HCT116 (cell line): Measurements from ENCODE around the gene TMCC1. TPM values are rescaled to one million over a fixed set of nuclear protein-coding genes. Genes with fewer than 3 reads are reported as not detected.

Source experiments
- ATAC-seq: fragments of 200-7000 bp; cut with Tn5 transposase; 2 replicates; pipeline ENCODE4 v1.9.1; 2020; ENCODE audit warnings: mild to moderate bottlenecking, moderate library complexity
- BruUV-seq: library from RNA; stranded (reverse); fragments of 400-500 nt; replicated peaks from 2 replicates; lab custom pipeline; 2021; lab: Mats Ljungman, UMichigan
- CTCF ChIA-PET: fragments of 300-600 bp; sonication (Branson Sonifier 250); formaldehyde crosslinking; loops from one replicate; lab custom pipeline; 2021; ENCODE audit warnings: antibody characterized with exemption; lab: Charles Lee
- POLR2A ChIA-PET: fragments of 300-600, 350-600 bp; sonication (Branson Sonifier 250); formaldehyde crosslinking; loops from one replicate; lab custom pipeline; 2021; ENCODE audit warnings: antibody characterized with exemption; lab: Charles Lee
- RAD21 ChIA-PET, 2 experiments: fragments of 300-600 bp; sonication (Branson Sonifier 250); formaldehyde crosslinking; loops; one replicate each; lab custom pipeline; 2023; ENCODE audit warnings: low total read pairs in 2 of 2; ENCODE audit not compliant: uncharacterized antibody in 2 of 2, unreplicated experiment in 2 of 2, low non-redundant PET in 1 of 2; lab: Charles Lee
- DNase-seq: peaks from one replicate; pipeline ENCODE4 v3.0.0-alpha.2; 2010; ENCODE audit warnings: low read depth, low spot score
- H2AFZ ChIP-seq: fragments of 200-600 bp; shearing (Covaris generic), sonication (generic); 2 replicates; pipeline ENCODE4 v1.6.1; 2017; ENCODE audit warnings: low read depth, mixed run types, mixed read lengths, antibody characterized with exemption, low read length; ENCODE audit not compliant: poor library complexity, severe bottlenecking
- H3K27ac ChIP-seq: 2 replicates; pipeline ENCODE4 v1.5.1; 2012; ENCODE audit warnings: low read depth, low read length
- H3K27me3 ChIP-seq: fragments of 200-600 bp; sonication (generic); 2 replicates; pipeline ENCODE4 v1.6.1; 2016; ENCODE audit warnings: mixed run types, low read length, mixed read lengths; ENCODE audit not compliant: insufficient read depth
- H3K36me3 ChIP-seq, 2 experiments: fragments of 200-500 bp in 1 of 2; fragments of 200-600 bp in 1 of 2; sonication (Bioruptor generic) in 1 of 2; sonication (generic) in 1 of 2; 2 replicates each; pipeline versions ENCODE4 v1.5.1 to v1.6.1; 2014 to 2016; ENCODE audit warnings: low read length in 2 of 2, inconsistent platforms in 1 of 2, mixed read lengths in 1 of 2, mixed run types in 1 of 2; ENCODE audit not compliant: insufficient read depth in 2 of 2, control insufficient read depth in 1 of 2
- H3K4me1 ChIP-seq, 2 experiments: fragments of 200-600 bp in 1 of 2; sonication (generic) in 1 of 2; 2 replicates each; pipeline versions ENCODE4 v1.5.1 to v1.6.1; 2012 to 2017; ENCODE audit warnings: low read length in 2 of 2, inconsistent platforms in 1 of 2, mild to moderate bottlenecking in 1 of 2, mixed read lengths in 1 of 2, mixed run types in 1 of 2, moderate library complexity in 1 of 2; ENCODE audit not compliant: insufficient read depth in 2 of 2, control insufficient read depth in 1 of 2
- H3K4me2 ChIP-seq: fragments of 200-600 bp; sonication (generic); 2 replicates; pipeline ENCODE4 v1.6.1; 2017; ENCODE audit warnings: mixed run types, low read length, mixed read lengths
- H3K4me3 ChIP-seq, 2 experiments: fragments of 200-600 bp in 1 of 2; sonication (generic) in 1 of 2; replicated peaks in 1 of 2; 2 replicates each; pipeline ENCODE4 v1.5.1; 2011 to 2016; ENCODE audit warnings: low read length in 2 of 2, control low read depth in 1 of 2, low read depth in 1 of 2, mild to moderate bottlenecking in 1 of 2, mixed read lengths in 1 of 2, mixed run types in 1 of 2
- H3K79me2 ChIP-seq: fragments of 200-600 bp; sonication (generic); 2 replicates; pipeline ENCODE4 v1.6.1; 2017; ENCODE audit warnings: mild to moderate bottlenecking, mixed run types, low read length, moderate library complexity, mixed read lengths; ENCODE audit not compliant: insufficient read depth
- H3K9ac ChIP-seq: fragments of 200-600 bp; sonication (generic); 2 replicates; pipeline ENCODE4 v1.6.1; 2016; ENCODE audit warnings: low read length, mixed read lengths
- H3K9me2 ChIP-seq: fragments of 200-600 bp; sonication (generic), shearing (Covaris generic); 2 replicates; pipeline ENCODE4 v1.6.1; 2017; ENCODE audit warnings: mixed run types, mild to moderate bottlenecking, moderate library complexity; ENCODE audit not compliant: insufficient read depth
- H3K9me3 ChIP-seq, 2 experiments: fragments of 200-500 bp in 1 of 2; fragments of 200-600 bp in 1 of 2; sonication (Bioruptor generic) in 1 of 2; sonication (generic) in 1 of 2; 2 replicates each; pipeline ENCODE4 v1.6.1; 2014 to 2017; ENCODE audit warnings: low read length in 2 of 2, mixed read lengths in 2 of 2, inconsistent platforms in 1 of 2, low read depth in 1 of 2, mild to moderate bottlenecking in 1 of 2, mixed run types in 1 of 2, moderate library complexity in 1 of 2; ENCODE audit not compliant: control insufficient read depth in 1 of 2, insufficient read depth in 1 of 2
- H4K20me1 ChIP-seq: fragments of 200-600 bp; sonication (generic), shearing (Covaris generic); 2 replicates; pipeline ENCODE4 v1.6.1; 2017; ENCODE audit warnings: mixed run types, mild to moderate bottlenecking, moderate library complexity; ENCODE audit not compliant: insufficient read depth
- EGR1 ChIP-seq: IDR thresholded peaks from 2 replicates; pipeline ENCODE4 v1.6.1; 2012; ENCODE audit warnings: low read depth
- POLR2AphosphoS5 ChIP-seq: IDR thresholded peaks from 2 replicates; pipeline ENCODE4 v1.6.1; 2011; ENCODE audit warnings: mild to moderate bottlenecking, low read depth, low read length, moderate library complexity
- RAD21 ChIP-seq: IDR thresholded peaks from 2 replicates; pipeline ENCODE4 v1.6.1; 2012; ENCODE audit warnings: low read depth, mild to moderate bottlenecking
- SIN3A ChIP-seq: IDR thresholded peaks from 2 replicates; pipeline ENCODE4 v1.6.1; 2012; ENCODE audit warnings: low read depth
- ZNF274 ChIP-seq: fragments of 200-500 bp; sonication (Bioruptor generic); IDR thresholded peaks from 2 replicates; pipeline ENCODE4 v1.6.1; 2014; ENCODE audit warnings: mild to moderate bottlenecking, low read depth, low read length, inconsistent platforms
- intact Hi-C: fragments of 100-400 bp; cut with micrococcal nuclease; formaldehyde crosslinking; loops from 2 replicates; pipeline ENCODE4 v1.10.0; 2022
- total RNA-seq: library from RNA; stranded (reverse); gene quantifications from one replicate; pipeline ENCODE4 v1.2.1, GENCODE V29; 2021; ENCODE audit not compliant: unreplicated experiment
- TF ChIP-seq, protein P1 (sequence below), 3 experiments: fragments of 200-600 bp in 1 of 3; sonication (generic) in 1 of 3; IDR thresholded peaks in 2 of 3; conservative IDR thresholded peaks in 1 of 3; 2 replicates each; pipeline ENCODE4 v1.5.1; 2012 to 2017; ENCODE audit warnings: low read depth in 2 of 3, low read length in 2 of 3, antibody characterized with exemption in 1 of 3, borderline replicate concordance in 1 of 3, control low read depth in 1 of 3, mild to moderate bottlenecking in 1 of 3, mixed read lengths in 1 of 3, mixed run types in 1 of 3, moderate library complexity in 1 of 3; ENCODE audit not compliant: insufficient read depth in 1 of 3
- TF ChIP-seq, protein P2 (sequence below): IDR thresholded peaks from 2 replicates; pipeline ENCODE4 v1.6.1; 2012
- TF ChIP-seq, protein P3 (sequence below): IDR thresholded peaks from 2 replicates; pipeline ENCODE4 v1.6.1; 2012

TMCC1 gene
- total RNA-seq, 1 experiment from 2014 or later, result 32.5 TPM

DNA sequence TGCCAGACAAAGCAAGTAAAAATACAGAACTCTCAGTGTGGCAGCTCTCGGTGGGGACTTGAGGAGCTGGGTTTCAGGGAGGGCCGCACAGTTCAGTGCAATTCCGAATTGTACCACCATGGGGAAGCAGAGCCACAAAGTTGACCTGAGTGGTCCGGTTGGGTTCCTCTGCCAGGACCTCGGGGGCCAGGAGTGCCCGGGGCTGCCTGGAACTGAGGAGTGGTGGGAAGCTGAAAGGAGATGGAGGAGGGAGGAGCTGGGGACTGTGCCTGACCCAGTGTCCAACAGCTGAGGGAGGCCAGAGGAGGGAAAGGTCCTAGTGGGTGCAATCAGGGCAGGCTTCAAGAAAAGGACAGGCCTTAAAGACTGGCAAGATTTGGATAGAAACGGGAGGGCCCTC is 48.8 kb upstream of the TMCC1 start:
- H2AFZ ChIP-seq, result no peak overlapping the region
- peak; percentile 65 for DNase-seq
- H3K4me1 ChIP-seq, result peaks cover 0 to 3% of the 10 kb centered on the region in 2 experiments; a peak in 1 of 4 replicates
- intact Hi-C loops, result loop anchor here (1.0 kb wide), 2 partner anchors 60 to 164 kb away; no protein-coding TSS in a partner anchor
- no TSS peak for BruUV-seq
- ChIA-PET RAD21 (interaction anchor here (1.1 to 1.9 kb wide), 8 partner anchors 60 to 164 kb away, joined by 3 to 11 read pairs (median 6); no protein-coding TSS in a partner anchor), POLR2A (interaction anchor here (0.7 kb wide), 2 partner anchors 152 to 170 kb away, joined by 3 read pairs; no protein-coding TSS in a partner anchor)
- H4K20me1 ChIP-seq, result no peaks in the 10 kb centered on the region
- H3K27me3 ChIP-seq, result no peaks in the 10 kb centered on the region
- ATAC-seq, result peak; percentile 97
- no peak overlapping the region for H3K4me2 ChIP-seq
- H3K9me3 ChIP-seq, result no peaks in the 10 kb centered on the region
- H3K9me2 ChIP-seq, result no peaks in the 10 kb centered on the region
- H3K79me2 ChIP-seq, result no peaks in the 10 kb centered on the region
- H3K9ac ChIP-seq, result no peak overlapping the region
- no peak overlapping the region for H3K4me3 ChIP-seq
- TF ChIP-seq, protein P1, sequence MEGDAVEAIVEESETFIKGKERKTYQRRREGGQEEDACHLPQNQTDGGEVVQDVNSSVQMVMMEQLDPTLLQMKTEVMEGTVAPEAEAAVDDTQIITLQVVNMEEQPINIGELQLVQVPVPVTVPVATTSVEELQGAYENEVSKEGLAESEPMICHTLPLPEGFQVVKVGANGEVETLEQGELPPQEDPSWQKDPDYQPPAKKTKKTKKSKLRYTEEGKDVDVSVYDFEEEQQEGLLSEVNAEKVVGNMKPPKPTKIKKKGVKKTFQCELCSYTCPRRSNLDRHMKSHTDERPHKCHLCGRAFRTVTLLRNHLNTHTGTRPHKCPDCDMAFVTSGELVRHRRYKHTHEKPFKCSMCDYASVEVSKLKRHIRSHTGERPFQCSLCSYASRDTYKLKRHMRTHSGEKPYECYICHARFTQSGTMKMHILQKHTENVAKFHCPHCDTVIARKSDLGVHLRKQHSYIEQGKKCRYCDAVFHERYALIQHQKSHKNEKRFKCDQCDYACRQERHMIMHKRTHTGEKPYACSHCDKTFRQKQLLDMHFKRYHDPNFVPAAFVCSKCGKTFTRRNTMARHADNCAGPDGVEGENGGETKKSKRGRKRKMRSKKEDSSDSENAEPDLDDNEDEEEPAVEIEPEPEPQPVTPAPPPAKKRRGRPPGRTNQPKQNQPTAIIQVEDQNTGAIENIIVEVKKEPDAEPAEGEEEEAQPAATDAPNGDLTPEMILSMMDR (IDR thresholded peaks at IDR 0.05 in 2 of 3, conservative IDR thresholded peaks at IDR 0.05 in 1 of 3; ENCODE audit: borderline replicate concordance in 1 of 3, insufficient read depth in 1 of 3, low read depth in 2 of 3, low read length in 2 of 3), result peak; percentile 76 to 98 (median 87)
- no peak for TF ChIP-seq EGR1
- TF ChIP-seq RAD21, result peak; percentile 99
- TF ChIP-seq, all 23 proteins: peak for 2
- CTCF ChIA-PET, result interaction anchor here (0.6 to 5.4 kb wide), 22 partner anchors 11 to 452 kb away, joined by 3 to 49 read pairs (median 4); no protein-coding TSS in a partner anchor
- Histone ChIP-seq H3K36me3 (no peaks in the 10 kb centered on the region), H3K27ac (no peak overlapping the region)

DNA sequence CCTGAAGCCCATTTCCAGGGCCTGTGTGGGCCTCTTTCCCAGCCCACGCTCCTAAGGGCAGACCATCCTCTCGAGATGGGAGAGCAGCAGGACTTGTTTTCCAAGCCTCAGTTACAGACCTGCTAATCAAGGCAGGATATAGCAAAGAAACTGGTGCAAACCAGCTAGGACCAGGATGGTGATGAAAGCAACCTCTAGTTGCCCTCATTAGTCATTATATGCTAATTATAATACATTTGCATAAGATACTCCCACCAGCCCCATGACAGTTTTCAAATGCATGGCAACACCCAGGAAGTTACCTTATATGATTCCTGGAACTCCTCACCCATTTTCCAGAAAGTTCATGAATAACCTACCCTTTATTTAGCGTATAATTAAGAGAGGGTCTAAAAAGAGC is 46.6 kb upstream of the TMCC1 start:
- RAD21 ChIA-PET, result no interaction called here
- Histone ChIP-seq H3K9ac (no peak overlapping the region), H3K9me2 (no peaks in the 10 kb centered on the region), H3K9me3 (no peaks in the 10 kb centered on the region), H3K79me2 (no peaks in the 10 kb centered on the region), H3K27ac (no peak overlapping the region), H3K4me2 (no peak overlapping the region), H4K20me1 (no peaks in the 10 kb centered on the region), H3K27me3 (no peaks in the 10 kb centered on the region), H3K4me1 (peaks cover 0 to 3% of the 10 kb centered on the region in 2 experiments; a peak in 1 of 4 replicates), H3K36me3 (no peaks in the 10 kb centered on the region), H2AFZ (no peak overlapping the region), H3K4me3 (no peak overlapping the region)
- ATAC-seq (no peak), DNase-seq (no peak)
- no TSS peak for BruUV-seq
- TF ChIP-seq, protein P1 (IDR thresholded peaks at IDR 0.05 in 2 of 3, conservative IDR thresholded peaks at IDR 0.05 in 1 of 3; ENCODE audit: borderline replicate concordance in 1 of 3, insufficient read depth in 1 of 3, low read depth in 2 of 3, low read length in 2 of 3), result no peak
- TF ChIP-seq ZNF274 (no peak), RAD21 (no peak), SIN3A (no peak), POLR2AphosphoS5 (no peak)
- TF ChIP-seq, protein P2, sequence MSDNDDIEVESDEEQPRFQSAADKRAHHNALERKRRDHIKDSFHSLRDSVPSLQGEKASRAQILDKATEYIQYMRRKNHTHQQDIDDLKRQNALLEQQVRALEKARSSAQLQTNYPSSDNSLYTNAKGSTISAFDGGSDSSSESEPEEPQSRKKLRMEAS, result no peak
- TF ChIP-seq, protein P3, sequence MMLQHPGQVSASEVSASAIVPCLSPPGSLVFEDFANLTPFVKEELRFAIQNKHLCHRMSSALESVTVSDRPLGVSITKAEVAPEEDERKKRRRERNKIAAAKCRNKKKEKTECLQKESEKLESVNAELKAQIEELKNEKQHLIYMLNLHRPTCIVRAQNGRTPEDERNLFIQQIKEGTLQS, result no peak
- CTCF ChIA-PET, result interaction anchor here (5.4 kb wide), 1 partner anchor 165 kb away, joined by 46 read pairs; no protein-coding TSS in a partner anchor
- intact Hi-C loops, result no loop called here
- POLR2A ChIA-PET, result no interaction called here
